Left renal pelvis (tissue), 4 donors: ENCODE data around the gene PADI3. TPM values are rescaled to one million over a fixed set of nuclear protein-coding genes. Genes with fewer than 3 reads are reported as not detected.

Experiments used
- DNase-seq, 4 donors: peaks; one replicate each; pipeline ENCODE4 v3.0.0-alpha.2; 2013; ENCODE audit warnings: low read depth in 4 of 4, low spot score in 3 of 4
- polyA plus RNA-seq, 4 donors: library from polyadenylated mRNA; unstranded; fragments of 120-200 nt; gene quantifications; one replicate each; pipeline ENCODE4 v1.2.1, GENCODE V29; 2013; ENCODE audit not compliant: insufficient read length in 4 of 4

PADI3 gene
- polyA plus RNA-seq, 4 donors: 0.06 to 0.23 (median 0.09) TPM; not detected in 1

GRCh38 chr1:17213782-17214148 lies 35.1 kb upstream of the PADI3 start:
- DNase-seq: no peak

- no peak for DNase-seq
Measured at GRCh38 chr1:17214876-17215544, 33.9 kb upstream of the PADI3 start.

- DNase-seq: no peak
Measured at GRCh38 chr1:17215545-17215890, 33.4 kb upstream of the PADI3 start.

- no peak for DNase-seq
Measured at GRCh38 chr1:17216078-17216477, 32.8 kb upstream of the PADI3 start.

- DNase-seq: no peak
Measured at GRCh38 chr1:17217607-17218006, 31.3 kb upstream of the PADI3 start.

DNA sequence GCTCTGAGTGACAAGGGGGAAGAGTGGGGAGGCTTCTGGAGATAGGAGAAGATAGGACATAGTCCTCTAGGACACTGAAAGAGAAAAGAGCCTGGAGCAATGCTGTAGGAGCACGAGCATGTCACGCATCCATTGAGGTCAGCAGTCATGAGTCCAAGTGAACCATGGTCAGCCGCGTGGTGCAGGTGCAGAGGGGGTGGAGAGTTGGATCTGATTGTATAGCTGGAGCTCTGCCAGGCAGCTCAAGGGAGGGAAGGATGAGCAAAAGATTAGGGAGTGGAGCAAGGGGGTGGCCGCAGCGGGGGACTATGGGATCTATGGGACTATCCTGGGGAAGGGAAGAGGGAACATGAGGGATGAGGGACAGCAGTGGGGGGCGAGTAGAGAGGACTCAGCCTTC lies 30.0 kb upstream of the PADI3 start:
- DNase-seq: no peak

- no peak for DNase-seq
Measured at GRCh38 chr1:17220287-17220686, 28.6 kb upstream of the PADI3 start.

DNA sequence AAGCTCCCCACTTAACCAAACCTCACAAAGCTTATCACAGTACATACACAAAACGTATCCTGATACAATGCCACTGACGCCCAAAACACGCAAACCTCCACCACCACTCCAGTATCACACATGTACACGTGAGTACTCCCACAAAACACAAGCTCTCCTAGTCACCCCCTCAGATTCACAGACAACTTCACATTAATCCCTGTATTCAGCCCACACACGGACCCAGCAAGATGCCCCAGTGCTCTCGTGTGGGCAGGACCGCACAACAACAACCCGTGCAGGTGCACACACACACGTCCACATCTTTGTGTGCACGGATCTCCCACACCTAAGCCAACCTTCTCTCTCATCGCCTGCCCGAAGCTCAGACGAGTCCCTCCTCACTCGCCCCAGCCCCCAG lies 26.3 kb upstream of the PADI3 start:
- no peak for DNase-seq

DNA sequence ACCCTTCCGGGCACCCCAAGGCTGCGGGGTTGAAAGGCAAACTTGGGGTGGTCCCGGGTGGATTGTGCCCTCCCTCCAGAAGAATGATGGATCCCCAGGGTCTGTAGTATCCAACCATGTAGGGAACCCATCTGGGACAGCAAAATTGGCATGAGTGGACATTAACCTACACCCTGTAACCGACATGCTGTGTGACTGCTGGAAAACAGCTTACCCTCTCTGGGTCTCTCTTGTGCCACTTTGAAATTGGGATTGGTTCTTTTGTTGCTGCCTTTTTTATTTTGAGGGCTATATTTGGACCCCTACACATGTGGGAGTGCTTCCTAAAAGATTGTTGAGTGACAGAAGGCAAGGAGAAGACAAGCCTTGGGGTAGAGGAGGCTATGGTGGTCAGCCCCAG lies 24.5 kb upstream of the PADI3 start:
- no peak for DNase-seq

DNA sequence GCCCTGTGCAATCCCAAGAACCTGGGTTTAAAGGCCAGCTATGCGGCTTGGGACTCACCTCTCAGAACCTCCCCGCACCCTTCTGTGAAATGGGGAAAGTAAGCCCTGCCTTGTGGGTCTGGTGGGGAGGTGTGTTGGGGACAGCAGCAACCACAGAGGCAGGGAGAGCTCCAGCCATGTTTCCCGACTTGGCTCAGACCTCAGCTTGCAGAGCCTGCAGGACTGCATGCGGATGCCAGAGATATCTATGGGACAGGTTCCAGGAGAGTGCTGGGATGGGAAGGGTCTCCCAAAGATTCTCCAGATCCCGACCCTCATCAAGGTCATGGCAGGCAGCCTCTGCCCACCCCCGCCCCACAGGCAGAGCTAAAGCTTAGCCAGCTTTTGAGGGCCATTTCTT lies 23.8 kb upstream of the PADI3 start:
- DNase-seq: no peak

GRCh38 chr1:17227358-17227915 lies 21.5 kb upstream of the PADI3 start:
- no peak for DNase-seq

DNA sequence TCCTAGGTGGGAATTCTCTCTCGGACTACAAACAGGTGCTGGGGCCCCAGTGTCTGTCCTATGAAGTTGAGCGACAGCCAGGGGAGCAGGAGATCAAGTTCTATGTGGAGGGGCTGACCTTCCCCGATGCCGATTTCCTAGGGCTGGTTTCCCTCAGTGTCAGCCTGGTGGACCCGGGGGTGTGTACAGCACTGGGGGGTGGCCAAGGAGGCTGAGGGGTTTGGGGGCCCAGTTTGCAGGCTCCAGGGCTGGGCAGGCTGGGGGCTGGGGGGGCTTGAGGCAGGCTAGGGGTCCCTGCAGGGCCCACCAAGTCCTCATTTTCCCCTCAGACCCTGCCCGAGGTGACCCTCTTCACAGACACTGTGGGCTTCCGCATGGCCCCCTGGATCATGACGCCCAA lies 20.3 kb upstream of the PADI3 start:
- DNase-seq: no peak

GRCh38 chr1:17229379-17229778 lies 19.5 kb upstream of the PADI3 start:
- DNase-seq: no peak

DNA sequence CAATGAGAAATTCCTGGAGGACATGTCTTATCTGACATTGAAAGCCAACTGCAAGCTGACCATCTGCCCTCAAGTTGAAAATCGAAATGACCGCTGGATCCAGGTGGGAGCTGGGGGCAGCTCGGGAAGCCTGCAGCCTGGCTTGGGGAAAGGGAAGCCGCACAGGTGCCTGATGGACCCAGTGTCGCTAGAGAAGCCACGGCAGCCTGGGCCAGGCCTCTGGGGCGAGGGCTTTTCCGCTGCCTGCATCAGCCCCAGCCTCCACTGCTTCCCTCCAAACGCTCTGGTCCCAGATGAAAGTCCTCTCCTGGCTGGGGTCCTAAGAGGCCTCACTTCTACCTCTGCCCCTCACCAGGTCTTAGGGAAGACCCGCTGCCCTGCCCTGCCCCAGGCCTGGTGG lies 18.8 kb upstream of the PADI3 start:
- DNase-seq: no peak

DNA sequence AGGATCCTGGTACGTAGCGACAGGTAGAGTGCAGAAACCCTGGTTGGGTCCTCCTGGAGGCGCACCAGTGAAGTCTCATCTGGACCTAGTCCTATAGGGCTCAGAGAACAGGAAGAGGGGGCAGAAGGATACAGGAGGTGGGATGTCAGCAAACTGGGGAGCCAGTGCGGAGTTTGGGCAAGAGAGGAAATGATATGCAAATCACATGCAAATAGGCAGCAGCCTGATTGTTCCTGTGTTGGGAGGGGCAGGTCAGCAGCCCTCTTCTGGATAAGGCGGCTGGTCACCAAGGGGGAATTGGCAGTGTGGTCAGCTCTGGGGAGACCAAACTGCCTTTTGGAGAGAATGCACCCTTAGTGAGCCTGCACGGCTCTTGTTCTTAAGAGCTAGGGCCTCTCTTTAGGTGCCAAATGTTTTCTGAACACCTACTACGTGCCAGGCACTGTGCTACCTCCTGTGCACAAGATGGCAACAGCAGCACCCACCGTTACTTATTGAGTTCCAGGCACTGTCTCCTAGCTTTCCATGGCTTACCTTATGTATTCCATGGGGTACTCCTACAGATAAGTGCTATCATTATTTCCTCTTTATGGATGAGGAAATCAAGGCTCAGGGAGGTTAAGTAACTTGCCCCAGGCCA lies 18.1 kb upstream of the PADI3 start:
- no peak for DNase-seq

GRCh38 chr1:17232759-17233661 lies 15.9 kb upstream of the PADI3 start:
- no peak for DNase-seq

- no peak for DNase-seq
Measured at GRCh38 chr1:17233675-17234320, 15.1 kb upstream of the PADI3 start.

- no peak for DNase-seq
Measured at GRCh38 chr1:17234405-17234804, 14.5 kb upstream of the PADI3 start.

GRCh38 chr1:17235135-17235885 lies 13.6 kb upstream of the PADI3 start:
- no peak for DNase-seq
